SJCRH30 (cell line): ENCODE results near the gene FAM234B. TPM values are rescaled to one million over a fixed set of nuclear protein-coding genes. Genes with fewer than 3 reads are reported as not detected.
A peak's percentile ranks its signal among the peaks of the same experiment; 100 is the strongest.

Source experiments
- DNase-seq, 2 experiments: peaks; one replicate each; pipeline ENCODE4 v3.0.0-alpha.2; 2015 to 2020
- H3K27ac ChIP-seq: fragments of 250-450 bp; sonication (Bioruptor Pico); 2 replicates; pipeline ENCODE4 v1.5.1; 2020; ENCODE audit warnings: mild to moderate bottlenecking, moderate library complexity
- H3K27me3 ChIP-seq: fragments of 250-450 bp; sonication (Bioruptor Pico); 2 replicates; pipeline ENCODE4 v1.5.1; 2020; ENCODE audit warnings: mild to moderate bottlenecking, moderate library complexity
- H3K36me3 ChIP-seq: fragments of 250-450 bp; sonication (Bioruptor Pico); 2 replicates; pipeline ENCODE4 v1.5.1; 2020; ENCODE audit warnings: mild to moderate bottlenecking, moderate library complexity
- H3K4me1 ChIP-seq: fragments of 250-450 bp; sonication (Bioruptor Pico); 2 replicates; pipeline ENCODE4 v1.5.1; 2020; ENCODE audit warnings: mild to moderate bottlenecking, moderate library complexity
- H3K4me3 ChIP-seq: fragments of 250-450 bp; sonication (Bioruptor Pico); 2 replicates; pipeline ENCODE4 v1.5.1; 2020; ENCODE audit warnings: mild to moderate bottlenecking, moderate library complexity
- H3K9me3 ChIP-seq: fragments of 250-450 bp; sonication (Bioruptor Pico); replicated peaks from 2 replicates; pipeline ENCODE4 v1.5.1; 2020; ENCODE audit warnings: mild to moderate bottlenecking, moderate library complexity
- total RNA-seq: library from RNA; depleted of rRNA; stranded (reverse); fragments of >200 nt; shearing (Covaris generic); gene quantifications from 2 replicates; pipeline ENCODE4 v1.2.3, GENCODE V29; 2014

FAM234B gene
- total RNA-seq, 1 experiment from 2014 or later = 9.1 TPM

GRCh38 chr12:13004986-13005385, 39.2 kb upstream of the FAM234B start:
- Histone ChIP-seq H3K4me3 (no peak overlapping the region), H3K9me3 (no peaks in the 10 kb centered on the region), H3K27ac (no peak overlapping the region), H3K4me1 (peaks cover 5% of the 10 kb centered on the region), H3K27me3 (no peaks in the 10 kb centered on the region), H3K36me3 (no peaks in the 10 kb centered on the region)
- no peak for DNase-seq

GRCh38 chr12:13005649-13006048, 38.5 kb upstream of the FAM234B start:
- peaks cover 5% of the 10 kb centered on the region for H3K4me1 ChIP-seq
- no peak for DNase-seq
- no peaks in the 10 kb centered on the region for H3K9me3 ChIP-seq
- no peaks in the 10 kb centered on the region for H3K36me3 ChIP-seq
- no peak overlapping the region for H3K4me3 ChIP-seq
- no peak overlapping the region for H3K27ac ChIP-seq
- H3K27me3 ChIP-seq = no peaks in the 10 kb centered on the region

DNA sequence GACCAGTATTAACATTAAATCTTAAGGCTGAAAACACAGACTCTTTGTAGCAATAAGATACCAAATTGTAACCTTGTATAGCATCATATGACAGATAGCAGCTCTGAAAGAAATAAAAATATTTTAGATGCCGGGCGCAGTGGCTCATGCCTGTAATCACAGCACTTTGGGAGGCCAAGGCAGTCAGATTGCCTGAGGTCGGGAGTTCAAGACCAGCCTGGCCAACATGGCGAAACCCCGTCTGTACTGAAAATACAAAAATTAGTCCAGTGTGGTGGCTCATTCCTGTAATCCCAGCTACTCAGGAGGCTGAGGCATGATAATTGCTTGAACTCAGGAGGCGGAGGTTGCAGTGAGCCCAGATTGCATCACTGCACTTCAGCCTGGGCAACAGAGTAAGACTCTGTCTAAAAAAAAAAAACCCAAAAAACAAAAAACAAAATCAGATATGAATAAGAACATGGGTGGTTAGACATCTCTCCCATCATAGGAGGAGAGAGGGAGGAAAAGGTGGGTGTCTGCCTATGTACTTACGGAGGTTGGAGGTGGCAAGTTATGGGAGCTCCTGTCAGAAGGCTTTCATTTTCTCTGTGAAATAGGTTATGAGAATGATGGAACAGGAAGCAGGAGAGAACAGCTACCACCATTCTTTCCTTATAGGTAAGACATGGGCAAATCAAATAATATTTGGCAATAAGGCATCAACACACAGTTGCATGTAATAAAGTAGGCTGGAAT, 36.5 kb upstream of the FAM234B start:
- no peak overlapping the region for H3K27ac ChIP-seq
- H3K36me3 ChIP-seq = no peaks in the 10 kb centered on the region
- no peak overlapping the region for H3K4me3 ChIP-seq
- DNase-seq = no peak
- H3K9me3 ChIP-seq = no peaks in the 10 kb centered on the region
- peaks cover 5% of the 10 kb centered on the region for H3K4me1 ChIP-seq
- no peaks in the 10 kb centered on the region for H3K27me3 ChIP-seq

DNA sequence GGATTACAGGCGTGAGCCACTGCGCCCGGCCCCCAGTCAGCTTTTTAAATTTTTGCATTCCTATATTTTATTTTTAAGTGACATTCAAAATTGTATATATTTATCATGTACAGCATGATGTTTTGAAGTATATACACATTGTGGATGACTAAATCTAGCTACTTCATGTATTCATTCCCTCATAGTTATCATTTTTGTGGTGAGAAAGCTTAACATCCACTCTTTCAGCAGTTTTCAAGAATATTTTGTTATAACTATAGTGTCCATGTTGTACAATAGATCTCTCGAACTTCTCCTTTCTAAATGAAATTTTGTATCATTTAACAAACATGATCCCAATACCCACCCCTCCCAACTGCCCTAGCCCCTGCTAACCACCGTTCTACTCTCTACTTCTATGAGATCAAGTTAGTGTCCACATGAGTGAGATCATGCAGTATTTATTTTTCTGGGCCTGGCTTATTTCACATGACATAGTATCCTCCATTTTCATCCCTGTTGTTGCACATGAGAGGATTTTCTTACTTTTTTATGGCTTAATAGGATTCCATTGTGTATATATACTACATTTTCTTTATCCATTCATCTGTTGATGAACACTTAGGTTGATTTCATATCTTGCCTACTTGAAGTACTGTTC, 35.3 kb upstream of the FAM234B start:
- H3K27ac ChIP-seq = no peak overlapping the region
- no peak for DNase-seq
- no peaks in the 10 kb centered on the region for H3K9me3 ChIP-seq
- no peaks in the 10 kb centered on the region for H3K27me3 ChIP-seq
- H3K4me3 ChIP-seq = no peak overlapping the region
- H3K4me1 ChIP-seq = peaks cover 5% of the 10 kb centered on the region
- H3K36me3 ChIP-seq = no peaks in the 10 kb centered on the region

DNA sequence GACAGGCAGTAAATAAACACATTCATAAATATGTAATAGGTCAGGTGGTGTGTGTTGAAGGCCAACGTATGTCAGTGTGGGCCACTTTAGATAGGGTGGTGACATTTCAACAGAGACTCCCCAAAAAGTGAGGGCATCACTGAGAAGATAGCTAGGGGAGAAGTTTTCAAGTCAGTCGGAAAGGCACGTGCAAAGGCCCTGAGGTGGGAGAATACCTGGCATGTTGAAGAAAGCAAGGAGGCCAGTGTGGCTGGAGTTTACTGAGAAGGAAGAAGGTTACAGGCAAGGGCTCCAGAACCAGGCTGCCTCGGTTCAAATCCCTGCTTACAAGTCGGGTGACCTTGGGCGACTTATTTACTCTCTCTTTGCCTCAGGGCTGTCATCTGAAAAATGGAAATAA, 33.1 kb upstream of the FAM234B start:
- no peak for DNase-seq
- H3K36me3 ChIP-seq = no peaks in the 10 kb centered on the region
- peaks cover 5% of the 10 kb centered on the region for H3K4me1 ChIP-seq
- no peaks in the 10 kb centered on the region; the same call in 1 of the 2 replicates for H3K27me3 ChIP-seq
- H3K4me3 ChIP-seq = no peak overlapping the region
- no peaks in the 10 kb centered on the region for H3K9me3 ChIP-seq
- no peak overlapping the region for H3K27ac ChIP-seq

DNA sequence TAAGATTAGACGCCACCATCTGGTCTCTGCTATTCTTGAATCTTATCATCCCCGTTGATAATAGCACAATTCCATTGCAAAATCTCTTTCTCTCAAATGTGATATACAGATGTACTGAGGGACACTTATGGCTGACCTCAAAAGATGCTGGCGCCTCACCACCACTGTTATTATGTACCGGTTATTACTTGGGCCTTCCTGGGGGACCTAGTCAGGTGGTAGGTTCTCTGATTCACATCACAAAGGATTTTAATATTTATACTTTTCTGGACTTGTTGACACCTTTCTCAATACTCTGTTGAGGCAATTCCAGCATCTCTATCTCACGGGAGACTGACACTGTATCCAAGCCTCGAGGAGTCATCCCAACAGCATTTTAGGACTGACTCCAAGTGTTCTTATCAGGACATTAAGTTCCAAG, 21.3 kb upstream of the FAM234B start:
- no peaks in the 10 kb centered on the region for H3K9me3 ChIP-seq
- no peaks in the 10 kb centered on the region for H3K27me3 ChIP-seq
- DNase-seq = no peak
- H3K4me3 ChIP-seq = no peak overlapping the region
- peaks cover 11% of the 10 kb centered on the region for H3K4me1 ChIP-seq
- H3K27ac ChIP-seq = no peak overlapping the region
- H3K36me3 ChIP-seq = no peaks in the 10 kb centered on the region

DNA sequence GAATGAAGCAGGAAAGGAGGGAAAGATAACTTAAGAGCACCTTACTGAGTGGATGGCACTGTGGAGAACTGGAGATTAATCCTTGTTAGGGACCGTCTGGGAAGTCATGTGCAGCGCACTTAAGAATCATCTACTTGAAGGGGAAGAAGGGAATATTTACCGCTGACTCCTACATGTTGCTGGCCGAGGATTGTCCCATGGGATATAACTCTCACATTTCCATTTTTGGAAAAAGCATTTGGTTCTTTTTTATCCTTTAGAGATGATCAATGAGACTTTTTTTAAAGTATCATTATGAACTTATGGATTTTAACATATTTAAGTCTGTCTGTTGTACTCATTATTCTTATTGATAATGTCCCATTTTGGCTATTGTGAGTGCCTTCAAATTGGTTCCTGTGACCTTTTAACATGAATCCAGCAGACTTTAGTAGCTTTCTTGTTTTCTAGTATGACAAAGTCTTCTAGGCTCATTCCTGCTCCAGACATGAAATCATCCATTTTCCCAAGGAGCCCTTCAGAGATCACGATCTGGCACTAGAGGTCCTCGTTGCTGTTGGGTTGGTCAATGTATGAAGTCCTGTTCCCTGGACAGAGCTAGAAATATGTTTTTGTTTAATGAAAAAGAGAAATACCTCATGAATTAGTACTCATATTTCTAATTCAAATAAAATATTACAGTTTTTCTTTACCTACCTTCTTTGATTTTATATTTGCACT, 20.2 kb upstream of the FAM234B start:
- no peaks in the 10 kb centered on the region for H3K9me3 ChIP-seq
- H3K4me1 ChIP-seq = peaks cover 20% of the 10 kb centered on the region
- H3K27ac ChIP-seq = 0 out of 2 replicates have a peak overlapping the region, but pooled peaks have one; percentile 22
- DNase-seq = peak; percentile 27 to 61
- H3K27me3 ChIP-seq = no peaks in the 10 kb centered on the region
- H3K36me3 ChIP-seq = no peaks in the 10 kb centered on the region
- H3K4me3 ChIP-seq = no peak overlapping the region

DNA sequence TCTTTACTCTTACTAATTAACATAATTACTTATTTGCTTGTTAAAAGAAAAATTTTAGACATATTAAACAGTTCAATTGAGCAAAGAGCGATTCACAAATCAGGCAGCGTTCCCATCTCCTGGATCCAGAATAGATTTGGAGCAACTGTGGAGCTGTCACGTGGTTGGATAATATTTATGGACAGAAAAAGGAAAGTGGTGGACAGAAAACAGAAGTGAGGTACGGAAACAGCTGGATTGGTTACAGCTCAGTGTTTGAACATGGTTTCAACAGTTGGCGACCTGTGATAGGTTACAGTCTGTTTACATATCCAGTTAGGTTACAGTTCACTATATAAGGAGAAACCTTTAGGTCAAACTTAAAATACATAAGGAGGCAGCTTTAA, 19.7 kb upstream of the FAM234B start:
- H3K27ac ChIP-seq = 0 out of 2 replicates have a peak overlapping the region, but pooled peaks have one; percentile 22
- H3K9me3 ChIP-seq = no peaks in the 10 kb centered on the region
- DNase-seq = peak; percentile 21 to 62
- peaks cover 24% of the 10 kb centered on the region for H3K4me1 ChIP-seq
- H3K36me3 ChIP-seq = no peaks in the 10 kb centered on the region
- no peaks in the 10 kb centered on the region for H3K27me3 ChIP-seq
- H3K4me3 ChIP-seq = no peak overlapping the region

DNA sequence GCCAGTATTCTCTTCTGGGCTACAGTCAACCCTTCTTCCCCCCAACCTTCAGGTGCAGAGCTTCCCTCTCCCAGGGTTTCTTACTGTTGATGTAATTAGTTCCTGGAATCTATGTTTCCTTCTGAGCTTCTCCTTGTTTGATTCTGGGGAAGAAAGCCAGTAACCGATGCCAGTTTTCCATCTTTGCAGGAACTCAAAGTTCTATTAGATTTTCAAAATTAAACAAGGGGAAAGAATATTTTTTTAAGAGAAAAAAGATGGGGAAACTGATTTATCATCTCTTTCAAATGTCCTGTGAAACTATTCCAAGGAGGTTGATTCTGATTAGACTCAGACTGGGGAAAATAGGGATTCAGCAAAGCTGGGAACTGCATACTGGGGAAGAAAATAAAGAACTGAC, 17.9 kb upstream of the FAM234B start:
- Histone ChIP-seq H3K27ac (no peak overlapping the region), H3K4me1 (peaks cover 24% of the 10 kb centered on the region), H3K9me3 (no peaks in the 10 kb centered on the region), H3K36me3 (no peaks in the 10 kb centered on the region), H3K27me3 (no peaks in the 10 kb centered on the region), H3K4me3 (no peak overlapping the region)
- no peak for DNase-seq

- Histone ChIP-seq H3K4me1 (peaks cover 24% of the 10 kb centered on the region), H3K9me3 (no peaks in the 10 kb centered on the region), H3K27me3 (no peaks in the 10 kb centered on the region), H3K4me3 (no peak overlapping the region), H3K36me3 (no peaks in the 10 kb centered on the region), H3K27ac (no peak overlapping the region)
- no peak for DNase-seq
These were observed 17.1 kb upstream of the FAM234B start for GRCh38 chr12:13027032-13027431.

- Histone ChIP-seq H3K36me3 (no peaks in the 10 kb centered on the region), H3K27me3 (no peaks in the 10 kb centered on the region), H3K4me1 (peaks cover 24% of the 10 kb centered on the region), H3K9me3 (no peaks in the 10 kb centered on the region), H3K27ac (no peak overlapping the region), H3K4me3 (no peak overlapping the region)
- no peak for DNase-seq
These were observed 16.7 kb upstream of the FAM234B start for GRCh38 chr12:13027508-13027907.

DNA sequence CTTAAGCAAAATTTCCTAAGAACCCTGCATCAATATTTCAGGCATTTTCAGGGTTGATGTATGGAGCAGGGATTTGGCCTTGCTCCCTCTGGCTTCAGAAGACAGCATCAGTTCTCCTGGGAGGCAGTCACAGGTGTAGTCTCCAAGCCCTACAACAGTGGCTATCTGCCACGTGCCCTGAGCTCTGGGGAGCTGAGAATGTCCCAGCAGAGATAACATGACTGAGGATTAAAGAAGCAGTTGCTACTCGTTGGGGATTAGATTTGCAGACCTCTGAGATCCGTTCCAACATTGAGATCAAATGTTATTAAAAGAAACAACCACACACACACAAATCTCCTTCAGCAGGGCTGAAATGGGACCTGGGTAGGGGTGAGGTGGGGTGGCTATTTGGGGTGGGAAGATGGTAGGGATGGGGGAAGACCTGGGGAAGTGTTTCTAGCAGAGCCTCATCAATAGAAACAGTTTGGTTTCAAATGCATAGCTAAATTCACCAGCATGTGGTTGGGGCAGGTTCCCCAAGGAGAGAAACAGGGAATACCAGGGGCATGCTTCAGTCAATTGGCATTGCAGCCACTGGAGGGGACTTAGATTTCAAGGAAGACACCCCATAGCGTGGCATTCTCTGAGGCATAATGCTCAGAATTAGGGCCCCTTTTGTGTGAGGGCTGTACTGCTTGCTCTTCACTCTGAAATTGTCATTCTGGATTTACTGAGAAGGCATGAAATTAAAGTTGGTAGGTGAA, 15.2 kb upstream of the FAM234B start:
- Histone ChIP-seq H3K9me3 (no peaks in the 10 kb centered on the region), H3K27me3 (no peaks in the 10 kb centered on the region), H3K4me1 (peaks cover 23% of the 10 kb centered on the region), H3K4me3 (no peak overlapping the region), H3K27ac (no peak overlapping the region), H3K36me3 (no peaks in the 10 kb centered on the region)
- peak in 1 of 2 experiments; percentile 40 for DNase-seq

DNA sequence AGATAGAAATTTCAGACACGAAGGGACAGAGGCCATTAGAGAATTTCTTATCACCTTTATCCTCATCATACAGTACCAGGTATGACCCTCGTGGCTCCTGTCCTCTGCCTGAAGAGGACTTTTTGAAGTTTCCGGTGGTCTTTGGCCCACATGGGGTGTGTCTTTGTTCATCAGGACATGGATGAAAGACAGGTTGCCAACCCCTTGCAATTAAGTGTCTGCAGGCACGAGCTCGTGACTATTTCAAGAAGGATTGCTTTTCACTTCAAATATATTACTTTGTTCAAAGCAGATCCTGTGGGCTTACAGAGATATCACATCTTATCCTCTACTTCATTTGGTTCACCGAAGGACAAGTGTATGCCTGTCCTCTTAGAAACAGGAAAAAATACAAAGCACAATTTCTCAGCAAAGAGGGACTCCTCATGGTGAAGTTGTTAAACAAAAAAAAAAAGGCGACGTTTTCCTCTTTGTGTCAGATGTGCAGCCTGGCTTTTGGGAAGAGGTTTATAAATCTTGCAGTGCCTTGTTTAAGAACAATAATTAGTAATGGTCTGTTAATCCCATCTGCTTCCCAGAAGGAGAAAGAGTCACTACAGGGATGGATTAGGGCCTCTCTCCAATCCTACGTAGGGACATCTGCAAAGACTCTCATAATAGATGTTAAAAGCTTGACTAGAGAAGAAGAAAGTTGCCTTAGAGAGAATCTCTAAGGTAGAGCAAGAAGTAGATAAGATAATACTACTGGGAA, 13.5 kb upstream of the FAM234B start:
- Histone ChIP-seq H3K9me3 (no peaks in the 10 kb centered on the region), H3K36me3 (no peaks in the 10 kb centered on the region), H3K4me1 (peaks cover 13% of the 10 kb centered on the region), H3K27ac (no peak overlapping the region), H3K27me3 (no peaks in the 10 kb centered on the region), H3K4me3 (no peak overlapping the region)
- DNase-seq = no peak

DNA sequence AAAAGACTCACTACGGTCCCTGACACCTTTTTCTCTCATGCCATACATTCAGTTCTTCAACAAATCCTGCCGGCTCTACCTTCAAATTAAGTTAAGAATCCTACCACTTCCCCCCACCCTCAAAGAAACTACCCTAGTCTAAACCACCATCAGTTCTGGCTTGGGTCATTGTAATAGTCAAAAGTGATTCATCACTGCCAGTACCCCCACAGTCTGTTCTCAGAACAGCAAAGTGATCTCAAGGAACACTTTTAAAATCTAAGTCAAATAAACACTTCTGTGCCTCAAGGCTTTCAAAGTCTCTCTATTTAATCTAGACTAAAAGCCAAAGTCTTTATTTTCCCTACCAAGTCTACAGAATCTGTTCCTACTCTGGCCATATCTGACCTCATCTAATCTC, 12.0 kb upstream of the FAM234B start:
- H3K27ac ChIP-seq = no peak overlapping the region
- no peak for DNase-seq

More for the DNA sequence above, 12.0 kb upstream of the FAM234B start:
- Histone ChIP-seq H3K4me1 (peaks cover 13% of the 10 kb centered on the region), H3K36me3 (no peaks in the 10 kb centered on the region), H3K9me3 (no peaks in the 10 kb centered on the region), H3K27me3 (no peaks in the 10 kb centered on the region), H3K4me3 (no peak overlapping the region)
